IMR-90 (cell line): ENCODE measurements around the gene SHISA8. TPM values are rescaled to one million over a fixed set of nuclear protein-coding genes. Genes with fewer than 3 reads are reported as not detected.

ENCODE experiments used
- ATAC-seq: fragments of 200-7000 bp; cut with Tn5 transposase; 2 replicates; pipeline ENCODE4 v1.9.1; 2020; ENCODE audit warnings: low read depth, mild to moderate bottlenecking, moderate library complexity
- BruUV-seq: library from RNA; stranded (reverse); fragments of 400-500 nt; replicated peaks from 2 replicates; lab custom pipeline; 2021; lab: Mats Ljungman, UMichigan
- CTCF ChIA-PET: fragments of 300-600 bp; formaldehyde crosslinking; extraction: SDS; loops from one replicate; lab custom pipeline; 2021; ENCODE audit warnings: antibody characterized with exemption; lab: Yijun Ruan, JAX
- POLR2A ChIA-PET: fragments of 300-600 bp; sonication (Branson Sonifier 250); formaldehyde crosslinking; loops from one replicate; lab custom pipeline; 2022; ENCODE audit warnings: antibody characterized with exemption; ENCODE audit not compliant: unreplicated experiment; lab: Charles Lee
- DNase-seq: peaks from one replicate; pipeline ENCODE4 v3.0.0; 2013
- H2AFZ ChIP-seq: replicated peaks from 2 replicates; pipeline ENCODE3; 2013; ENCODE audit warnings: low read length, mild to moderate bottlenecking; ENCODE audit not compliant: poor library complexity
- H2AK5ac ChIP-seq: 2 replicates; pipeline ENCODE4 v1.6.1; 2013; ENCODE audit warnings: low read depth, low read length, inconsistent platforms
- H2AK9ac ChIP-seq: replicated peaks from 2 replicates; pipeline ENCODE3; 2013; ENCODE audit warnings: mild to moderate bottlenecking, low read depth, low read length, moderate library complexity; ENCODE audit not compliant: poor library complexity
- H2BK120ac ChIP-seq: 2 replicates; pipeline ENCODE4 v1.6.1; 2013; ENCODE audit warnings: low read depth, low read length, inconsistent platforms
- H2BK15ac ChIP-seq: 3 replicates; pipeline ENCODE4 v1.6.1; 2013; ENCODE audit warnings: low read depth, low read length, inconsistent platforms
- H2BK20ac ChIP-seq: 2 replicates; pipeline ENCODE4 v1.6.1; 2013; ENCODE audit warnings: low read depth, mild to moderate bottlenecking, inconsistent platforms, low read length, moderate library complexity
- H2BK5ac ChIP-seq: 2 replicates; pipeline ENCODE4 v1.6.1; 2013; ENCODE audit warnings: mild to moderate bottlenecking, low read depth, low read length, inconsistent platforms; ENCODE audit not compliant: poor library complexity, severe bottlenecking
- H3K14ac ChIP-seq: replicated peaks from 2 replicates; pipeline ENCODE4 v1.6.1; 2013; ENCODE audit warnings: low read depth, low read length, inconsistent platforms
- H3K18ac ChIP-seq: 2 replicates; pipeline ENCODE4 v1.6.1; 2013; ENCODE audit warnings: low read depth, low read length, control low read depth
- H3K23ac ChIP-seq: 2 replicates; pipeline ENCODE4 v1.6.1; 2013; ENCODE audit warnings: low read depth, low read length, inconsistent platforms
- H3K27ac ChIP-seq: 2 replicates; pipeline ENCODE4 v1.5.1; 2013; ENCODE audit warnings: mild to moderate bottlenecking, control low read depth, low read length; ENCODE audit not compliant: insufficient read depth
- H3K27me3 ChIP-seq: 2 replicates; pipeline ENCODE4 v1.6.1; 2013; ENCODE audit warnings: low read length; ENCODE audit not compliant: control insufficient read depth, insufficient read depth
- H3K36me3 ChIP-seq: 2 replicates; pipeline ENCODE4 v1.6.1; 2013; ENCODE audit warnings: low read length, mixed read lengths; ENCODE audit not compliant: control insufficient read depth, insufficient read depth
- H3K4ac ChIP-seq: 2 replicates; pipeline ENCODE4 v1.6.1; 2013; ENCODE audit warnings: low read depth, low read length, inconsistent platforms
- H3K4me1 ChIP-seq: 2 replicates; pipeline ENCODE4 v1.6.1; 2013; ENCODE audit warnings: low read length, mixed read lengths; ENCODE audit not compliant: control insufficient read depth, insufficient read depth
- H3K4me2 ChIP-seq: 2 replicates; pipeline ENCODE4 v1.6.1; 2013; ENCODE audit warnings: low read depth, mild to moderate bottlenecking, control low read depth, low read length, moderate library complexity
- H3K4me3 ChIP-seq: 2 replicates; pipeline ENCODE4 v1.5.1; 2013; ENCODE audit warnings: low read depth, mild to moderate bottlenecking, control low read depth, low read length, moderate library complexity; ENCODE audit not compliant: insufficient read depth
- H3K56ac ChIP-seq: 2 replicates; pipeline ENCODE4 v1.6.1; 2013; ENCODE audit warnings: low read length, inconsistent platforms; ENCODE audit not compliant: insufficient read depth; ENCODE audit errors: extremely low read depth
- H3K79me1 ChIP-seq, 2 experiments: 2 replicates each; pipeline ENCODE4 v1.6.1; 2013; ENCODE audit warnings: low read length in 2 of 2, inconsistent platforms in 1 of 2, low read depth in 1 of 2
- H3K9ac ChIP-seq: 2 replicates; pipeline ENCODE4 v1.6.1; 2013; ENCODE audit warnings: low read depth, low read length, control low read depth
- H3K9me1 ChIP-seq: 2 replicates; pipeline ENCODE4 v1.6.1; 2013; ENCODE audit warnings: low read length, inconsistent platforms; ENCODE audit not compliant: insufficient read depth
- H3K9me3 ChIP-seq: 2 replicates; pipeline ENCODE4 v1.6.1; 2013; ENCODE audit warnings: low read length; ENCODE audit not compliant: control insufficient read depth, insufficient read depth
- H4K20me1 ChIP-seq: 2 replicates; pipeline ENCODE4 v1.6.1; 2013; ENCODE audit warnings: low read length, inconsistent platforms; ENCODE audit not compliant: insufficient read depth
- H4K5ac ChIP-seq: 2 replicates; pipeline ENCODE4 v1.6.1; 2013; ENCODE audit warnings: mild to moderate bottlenecking, low read depth, low read length, control low read depth
- H4K8ac ChIP-seq, 2 experiments: 2 replicates each; pipeline ENCODE4 v1.6.1; 2013; ENCODE audit warnings: low read depth in 2 of 2, low read length in 2 of 2, control low read depth in 1 of 2, inconsistent platforms in 1 of 2
- H4K91ac ChIP-seq: 2 replicates; pipeline ENCODE4 v1.6.1; 2013; ENCODE audit warnings: low read depth, low read length, inconsistent platforms; ENCODE audit not compliant: insufficient read depth
- FOS ChIP-seq: fragments of 150-350 bp; IDR thresholded peaks from 2 replicates; pipeline ENCODE4 v1.6.1; 2016; ENCODE audit warnings: low read depth, low read length
- MAFK ChIP-seq: IDR thresholded peaks from 2 replicates; pipeline ENCODE4 v1.6.1; 2012; ENCODE audit warnings: low read depth, low read length, improper control_type of control experiment
- MAZ ChIP-seq: IDR thresholded peaks from 2 replicates; pipeline ENCODE4 v1.6.1; 2012; ENCODE audit warnings: low read depth, mild to moderate bottlenecking, low read length, improper control_type of control experiment, moderate library complexity, borderline replicate concordance
- MXI1 ChIP-seq: IDR thresholded peaks from 2 replicates; pipeline ENCODE4 v1.6.1; 2012; ENCODE audit warnings: low read depth, mild to moderate bottlenecking, low read length, moderate library complexity, borderline replicate concordance
- POLR2A ChIP-seq: IDR thresholded peaks from 2 replicates; pipeline ENCODE4 v1.6.1; 2012; ENCODE audit warnings: mild to moderate bottlenecking, low read depth, low read length
- RCOR1 ChIP-seq: IDR thresholded peaks from 2 replicates; pipeline ENCODE4 v1.6.1; 2012; ENCODE audit warnings: mild to moderate bottlenecking, low read length, improper control_type of control experiment; ENCODE audit not compliant: insufficient replicate concordance
- WGBS, 2 experiments: methylation state at CpG; one replicate each; pipeline versions ENCODE4 v1.1.5 to v1.1.7; 2013; ENCODE audit warnings: missing lambda C conversion rate in 2 of 2; ENCODE audit not compliant: insufficient read length in 1 of 2; ENCODE audit errors: extremely low coverage in 2 of 2; 5-methylcytosine and 5-hydroxymethylcytosine counted together
- dilution Hi-C: fragments of 300-500 bp; cut with HindIII; formaldehyde crosslinking; loops from one replicate; pipeline ENCODE4 v1.14.3; 2018; ENCODE audit warnings: low sequenced_read_pairs; ENCODE audit not compliant: unreplicated experiment
- in situ Hi-C: fragments of 300-500 bp; cut with MboI; formaldehyde crosslinking; loops from 3 replicates; pipeline ENCODE4 v1.14.3; 2019; ENCODE audit warnings: low sequenced_read_pairs, inconsistent platforms, mixed read lengths
- intact Hi-C: fragments of 100-400 bp; cut with micrococcal nuclease; formaldehyde crosslinking; loops from 2 replicates; pipeline ENCODE4 v1.10.0; 2022
- polyA plus RNA-seq, 3 experiments: library from polyadenylated mRNA; depleted of rRNA; stranded (reverse); fragments of >200 nt; gene quantifications; 2 replicates each; pipeline ENCODE4 v1.2.3, GENCODE V29; 2012; ENCODE audit warnings: low replicate concordance in 1 of 3
- total RNA-seq: library from RNA; depleted of rRNA; stranded (reverse); fragments of >200 nt; gene quantifications from 2 replicates; pipeline ENCODE4 v1.2.3, GENCODE V29; 2012
- TF ChIP-seq, protein P1 (sequence below): fragments of 150-350 bp; IDR thresholded peaks from 2 replicates; pipeline ENCODE4 v1.6.1; 2017; ENCODE audit warnings: mild to moderate bottlenecking, antibody characterized with exemption, low read length, low read depth
- TF ChIP-seq, protein P2 (sequence below): fragments of 150-350 bp; IDR thresholded peaks from 2 replicates; pipeline ENCODE4 v1.6.1; 2016; ENCODE audit warnings: low read depth, mild to moderate bottlenecking, low read length, moderate library complexity, borderline replicate concordance

Gene SHISA8
- total and polyA plus RNA-seq, 2 of the 4 experiments (the other 2 are of a cell fraction), result not detected

DNA sequence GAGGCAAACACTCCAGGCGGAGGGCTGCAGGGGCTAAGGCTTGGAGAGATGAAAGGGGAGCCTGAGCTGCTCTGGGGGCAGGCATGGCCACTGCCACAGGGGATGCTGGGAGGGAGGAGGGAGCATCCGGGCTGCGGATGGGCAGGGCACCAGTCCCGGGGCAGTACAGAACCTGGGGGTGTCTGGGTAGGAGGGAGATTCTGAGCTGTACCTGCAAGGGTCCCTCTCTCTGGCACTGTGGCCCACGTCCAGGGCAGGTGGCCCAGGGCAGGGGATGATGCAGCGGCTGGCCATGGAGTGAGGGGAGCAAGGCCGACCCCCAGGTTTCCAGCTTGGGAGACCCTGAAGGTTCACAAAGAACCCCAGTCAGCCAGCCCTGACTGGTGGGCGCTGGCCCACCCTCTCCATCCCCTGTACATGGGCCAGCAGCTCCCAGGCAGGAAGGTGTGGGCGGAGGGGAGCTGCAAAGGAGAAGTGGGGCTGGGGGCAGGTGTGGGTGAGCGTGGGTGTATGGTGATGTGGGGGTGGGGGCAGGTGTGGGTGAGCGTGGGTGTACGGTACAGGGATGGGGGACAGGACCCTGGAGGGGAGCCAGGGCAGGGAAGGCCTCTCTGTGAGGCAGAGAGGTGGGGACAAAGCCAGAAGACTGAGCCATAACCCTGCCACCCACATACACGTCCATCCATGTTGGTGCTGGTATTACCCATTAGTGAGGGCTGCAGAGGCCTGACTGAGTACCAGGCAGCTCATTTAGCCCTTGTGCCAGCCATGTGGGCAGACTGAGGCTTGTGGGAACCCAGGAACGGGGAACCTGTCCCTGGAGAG lies 13.9 kb upstream of the SHISA8 start:
- no peak overlapping the region for H3K4ac ChIP-seq
- no peak overlapping the region for H4K8ac ChIP-seq
- no peak overlapping the region for H2AK5ac ChIP-seq
- no peaks in the 10 kb centered on the region for H3K36me3 ChIP-seq
- no peak overlapping the region for H4K91ac ChIP-seq
- no peak overlapping the region for H3K18ac ChIP-seq
- no peak overlapping the region for H3K4me2 ChIP-seq
- H3K27me3 ChIP-seq, result peaks cover 15% of the 10 kb centered on the region
- ChIA-PET POLR2A (no interaction called here), CTCF (interaction anchor here (1.4 kb wide), 1 partner anchor 12 kb away, joined by 4 read pairs; no protein-coding TSS in a partner anchor)
- intact Hi-C loops, result no loop called here
- no peak overlapping the region for H2BK15ac ChIP-seq
- no peaks in the 10 kb centered on the region; the same call in 1 of the 2 replicates for H4K20me1 ChIP-seq
- ATAC-seq (no peak), DNase-seq (no peak)
- H2BK120ac ChIP-seq, result no peak overlapping the region
- H3K79me1 ChIP-seq, result no peaks in the 10 kb centered on the region
- no peak overlapping the region for H2BK20ac ChIP-seq
- no peak overlapping the region for H4K5ac ChIP-seq
- no peak overlapping the region for H2AFZ ChIP-seq
- H3K23ac ChIP-seq, result no peak overlapping the region
- in situ Hi-C loops, result no loop called here
- TF ChIP-seq MXI1 (no peak), MAZ (no peak), FOS (no peak), POLR2A (no peak), RCOR1 (no peak), MAFK (no peak)
- TF ChIP-seq, protein P1, sequence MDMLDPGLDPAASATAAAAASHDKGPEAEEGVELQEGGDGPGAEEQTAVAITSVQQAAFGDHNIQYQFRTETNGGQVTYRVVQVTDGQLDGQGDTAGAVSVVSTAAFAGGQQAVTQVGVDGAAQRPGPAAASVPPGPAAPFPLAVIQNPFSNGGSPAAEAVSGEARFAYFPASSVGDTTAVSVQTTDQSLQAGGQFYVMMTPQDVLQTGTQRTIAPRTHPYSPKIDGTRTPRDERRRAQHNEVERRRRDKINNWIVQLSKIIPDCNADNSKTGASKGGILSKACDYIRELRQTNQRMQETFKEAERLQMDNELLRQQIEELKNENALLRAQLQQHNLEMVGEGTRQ, result no peak
- TF ChIP-seq, protein P2, sequence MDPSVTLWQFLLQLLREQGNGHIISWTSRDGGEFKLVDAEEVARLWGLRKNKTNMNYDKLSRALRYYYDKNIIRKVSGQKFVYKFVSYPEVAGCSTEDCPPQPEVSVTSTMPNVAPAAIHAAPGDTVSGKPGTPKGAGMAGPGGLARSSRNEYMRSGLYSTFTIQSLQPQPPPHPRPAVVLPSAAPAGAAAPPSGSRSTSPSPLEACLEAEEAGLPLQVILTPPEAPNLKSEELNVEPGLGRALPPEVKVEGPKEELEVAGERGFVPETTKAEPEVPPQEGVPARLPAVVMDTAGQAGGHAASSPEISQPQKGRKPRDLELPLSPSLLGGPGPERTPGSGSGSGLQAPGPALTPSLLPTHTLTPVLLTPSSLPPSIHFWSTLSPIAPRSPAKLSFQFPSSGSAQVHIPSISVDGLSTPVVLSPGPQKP, result no peak
- H2AK9ac ChIP-seq, result peak overlapping the region; percentile 72
- WGBS, 2 experiments, result 35% methylated on average over 4 of the region's 14 CpGs; no CpG with 5 or more reads in 1 of the 2 experiments
- H2BK5ac ChIP-seq, result no peak overlapping the region
- H3K27ac ChIP-seq, result no peak overlapping the region
- BruUV-seq, result no TSS peak
- no peaks in the 10 kb centered on the region for H3K4me1 ChIP-seq
- H3K4me3 ChIP-seq, result no peak overlapping the region
- no peak overlapping the region for H3K56ac ChIP-seq
- H3K14ac ChIP-seq, result no peak overlapping the region
- no peaks in the 10 kb centered on the region for H3K9me1 ChIP-seq
- no peak overlapping the region for H3K9ac ChIP-seq
- dilution Hi-C loops, result no loop called here
- no peaks in the 10 kb centered on the region for H3K9me3 ChIP-seq
